ENCODE data around the gene ITGB4. TPM values are rescaled to one million over a fixed set of nuclear protein-coding genes. Genes with fewer than 3 reads are reported as not detected.

The ITGB4 gene
- total and polyA plus RNA-seq, 10 of the 15 experiments (the other 5 are each of a cell fraction or from before 2014, with no cell fraction given) = 0.06 to 1.6 (median 0.27) TPM; not detected in 2

DNA sequence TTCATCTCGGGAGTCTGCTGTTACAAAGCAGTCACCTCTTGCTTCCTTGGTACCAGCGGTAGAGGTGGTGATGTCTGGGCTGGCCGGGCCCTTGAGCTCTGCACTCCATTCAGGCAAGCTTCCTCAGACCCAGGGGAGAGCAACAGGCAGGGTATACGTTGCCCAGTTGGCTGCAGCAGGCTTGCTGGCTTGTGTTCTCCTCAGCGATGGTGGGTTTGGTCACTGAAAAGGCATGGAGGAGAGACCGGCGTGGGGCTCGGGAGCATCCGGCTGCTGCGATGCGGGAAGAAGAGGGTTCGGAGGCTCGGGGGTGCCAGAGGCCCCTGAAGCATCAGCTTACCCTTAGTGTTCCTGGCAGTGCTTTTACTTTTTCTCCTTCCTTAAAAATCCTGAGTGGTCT is 28.3 kb upstream of the ITGB4 start:
- Histone ChIP-seq H4K20me1 (ENCODE audit: control insufficient read depth, insufficient read depth) (no peaks in the 10 kb centered on the region), H3K4me1 (ENCODE audit: control insufficient read depth, insufficient read depth, low read length) (peaks cover 28% of the 10 kb centered on the region), H3K4me3 (no peak overlapping the region), H3K79me2 (ENCODE audit: control insufficient read depth, insufficient read depth, low read length) (peaks cover 26% of the 10 kb centered on the region), H2AFZ (ENCODE audit: control insufficient read depth, low read depth, low read length) (no peak overlapping the region), H3K27ac (ENCODE audit: control insufficient read depth, insufficient read depth) (no peak overlapping the region), H3K9me3 (replicated peaks; ENCODE audit: control insufficient read depth, insufficient read depth, low read length) (no peaks in the 10 kb centered on the region), H3K27me3 (replicated peaks in 1 of 2; ENCODE audit: control insufficient read depth in 2 of 2, insufficient read depth in 2 of 2, low read length in 1 of 2) (no peaks in the 10 kb centered on the region), H3K4me2 (ENCODE audit: control insufficient read depth, insufficient read depth) (no peak overlapping the region), H3K9ac (ENCODE audit: control insufficient read depth, insufficient read depth, low read length) (no peak overlapping the region), H3K36me3 (ENCODE audit: control insufficient read depth in 2 of 2, insufficient read depth in 2 of 2, low read length in 1 of 2) (peaks cover 20 to 25% of the 10 kb centered on the region in 2 experiments; a peak in 3 of 4 replicates)
- BruUV-seq (replicated peaks) = no TSS peak
- ATAC-seq = no peak
- no peak for DNase-seq (ENCODE audit: low read depth, low spot score)
- ChIA-PET CTCF (interaction anchor here (0.8 to 1.6 kb wide), 3 partner anchors 19 to 57 kb away, joined by 3 to 7 read pairs (median 3); no protein-coding TSS in a partner anchor), POLR2A (no interaction called here), SMC1A (ENCODE audit: uncharacterized antibody, unreplicated experiment) (no interaction called here), RAD21 (ENCODE audit: unreplicated experiment) (interaction anchor here (1.2 kb wide), 1 partner anchor 61 kb away, joined by 3 read pairs; no protein-coding TSS in a partner anchor)
- 98% methylated on average over 13 of the region's 13 CpGs for WGBS (ENCODE audit: insufficient coverage, insufficient replicate concordance, low lambda C conversion rate, missing lambda C conversion rate)
- in situ Hi-C loops (cut with MboI) (no loop called here), intact Hi-C loops (cut with micrococcal nuclease; ENCODE audit: unreplicated experiment) (no loop called here)
- FAIRE-seq = no peak
- TF ChIP-seq ZZZ3 (IDR thresholded peaks at IDR 0.05; ENCODE audit: control insufficient read depth, insufficient read length, low read depth) (no peak), MEF2B (IDR thresholded peaks at IDR 0.05; ENCODE audit: partially characterized antibody, poor library complexity, severe bottlenecking) (no peak), MTA2 (IDR thresholded peaks at IDR 0.05; ENCODE audit: low read depth) (no peak), EED (IDR thresholded peaks at IDR 0.05; ENCODE audit: low read depth) (no peak), RFX5 (IDR thresholded peaks at IDR 0.05; ENCODE audit: low read depth, low read length) (no peak), SUZ12 (IDR thresholded peaks at IDR 0.05; ENCODE audit: unreplicated experiment) (no peak), GATAD2B (conservative IDR thresholded peaks at IDR 0.05; ENCODE audit: low read depth) (no peak), EP300 (IDR thresholded peaks at IDR 0.05; ENCODE audit: borderline replicate concordance in 1 of 2, control insufficient read depth in 1 of 2, low read depth in 2 of 2, low read length in 2 of 2) (no peak), NFYA (IDR thresholded peaks at IDR 0.05; ENCODE audit: borderline replicate concordance, low read depth, low read length) (no peak), KDM1A (IDR thresholded peaks at IDR 0.05; ENCODE audit: borderline replicate concordance) (no peak), ETV6 (conservative IDR thresholded peaks at IDR 0.05 in 1 of 2, IDR thresholded peaks at IDR 0.05 in 1 of 2; ENCODE audit: borderline replicate concordance in 1 of 2, low read depth in 1 of 2) (no peak)
- TF ChIP-seq, protein P1, sequence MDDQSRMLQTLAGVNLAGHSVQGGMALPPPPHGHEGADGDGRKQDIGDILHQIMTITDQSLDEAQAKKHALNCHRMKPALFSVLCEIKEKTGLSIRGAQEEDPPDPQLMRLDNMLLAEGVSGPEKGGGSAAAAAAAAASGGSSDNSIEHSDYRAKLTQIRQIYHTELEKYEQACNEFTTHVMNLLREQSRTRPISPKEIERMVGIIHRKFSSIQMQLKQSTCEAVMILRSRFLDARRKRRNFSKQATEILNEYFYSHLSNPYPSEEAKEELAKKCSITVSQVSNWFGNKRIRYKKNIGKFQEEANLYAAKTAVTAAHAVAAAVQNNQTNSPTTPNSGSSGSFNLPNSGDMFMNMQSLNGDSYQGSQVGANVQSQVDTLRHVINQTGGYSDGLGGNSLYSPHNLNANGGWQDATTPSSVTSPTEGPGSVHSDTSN (IDR thresholded peaks at IDR 0.05; ENCODE audit: insufficient replicate concordance, low read depth, low read length) = no peak
- TF ChIP-seq, protein P2, sequence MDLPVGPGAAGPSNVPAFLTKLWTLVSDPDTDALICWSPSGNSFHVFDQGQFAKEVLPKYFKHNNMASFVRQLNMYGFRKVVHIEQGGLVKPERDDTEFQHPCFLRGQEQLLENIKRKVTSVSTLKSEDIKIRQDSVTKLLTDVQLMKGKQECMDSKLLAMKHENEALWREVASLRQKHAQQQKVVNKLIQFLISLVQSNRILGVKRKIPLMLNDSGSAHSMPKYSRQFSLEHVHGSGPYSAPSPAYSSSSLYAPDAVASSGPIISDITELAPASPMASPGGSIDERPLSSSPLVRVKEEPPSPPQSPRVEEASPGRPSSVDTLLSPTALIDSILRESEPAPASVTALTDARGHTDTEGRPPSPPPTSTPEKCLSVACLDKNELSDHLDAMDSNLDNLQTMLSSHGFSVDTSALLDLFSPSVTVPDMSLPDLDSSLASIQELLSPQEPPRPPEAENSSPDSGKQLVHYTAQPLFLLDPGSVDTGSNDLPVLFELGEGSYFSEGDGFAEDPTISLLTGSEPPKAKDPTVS (IDR thresholded peaks at IDR 0.05; ENCODE audit: low read depth, low read length) = no peak
- TF ChIP-seq, protein P3, sequence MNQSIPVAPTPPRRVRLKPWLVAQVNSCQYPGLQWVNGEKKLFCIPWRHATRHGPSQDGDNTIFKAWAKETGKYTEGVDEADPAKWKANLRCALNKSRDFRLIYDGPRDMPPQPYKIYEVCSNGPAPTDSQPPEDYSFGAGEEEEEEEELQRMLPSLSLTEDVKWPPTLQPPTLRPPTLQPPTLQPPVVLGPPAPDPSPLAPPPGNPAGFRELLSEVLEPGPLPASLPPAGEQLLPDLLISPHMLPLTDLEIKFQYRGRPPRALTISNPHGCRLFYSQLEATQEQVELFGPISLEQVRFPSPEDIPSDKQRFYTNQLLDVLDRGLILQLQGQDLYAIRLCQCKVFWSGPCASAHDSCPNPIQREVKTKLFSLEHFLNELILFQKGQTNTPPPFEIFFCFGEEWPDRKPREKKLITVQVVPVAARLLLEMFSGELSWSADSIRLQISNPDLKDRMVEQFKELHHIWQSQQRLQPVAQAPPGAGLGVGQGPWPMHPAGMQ (IDR thresholded peaks at IDR 0.05; ENCODE audit: borderline replicate concordance) = no peak
- TF ChIP-seq, protein P4, sequence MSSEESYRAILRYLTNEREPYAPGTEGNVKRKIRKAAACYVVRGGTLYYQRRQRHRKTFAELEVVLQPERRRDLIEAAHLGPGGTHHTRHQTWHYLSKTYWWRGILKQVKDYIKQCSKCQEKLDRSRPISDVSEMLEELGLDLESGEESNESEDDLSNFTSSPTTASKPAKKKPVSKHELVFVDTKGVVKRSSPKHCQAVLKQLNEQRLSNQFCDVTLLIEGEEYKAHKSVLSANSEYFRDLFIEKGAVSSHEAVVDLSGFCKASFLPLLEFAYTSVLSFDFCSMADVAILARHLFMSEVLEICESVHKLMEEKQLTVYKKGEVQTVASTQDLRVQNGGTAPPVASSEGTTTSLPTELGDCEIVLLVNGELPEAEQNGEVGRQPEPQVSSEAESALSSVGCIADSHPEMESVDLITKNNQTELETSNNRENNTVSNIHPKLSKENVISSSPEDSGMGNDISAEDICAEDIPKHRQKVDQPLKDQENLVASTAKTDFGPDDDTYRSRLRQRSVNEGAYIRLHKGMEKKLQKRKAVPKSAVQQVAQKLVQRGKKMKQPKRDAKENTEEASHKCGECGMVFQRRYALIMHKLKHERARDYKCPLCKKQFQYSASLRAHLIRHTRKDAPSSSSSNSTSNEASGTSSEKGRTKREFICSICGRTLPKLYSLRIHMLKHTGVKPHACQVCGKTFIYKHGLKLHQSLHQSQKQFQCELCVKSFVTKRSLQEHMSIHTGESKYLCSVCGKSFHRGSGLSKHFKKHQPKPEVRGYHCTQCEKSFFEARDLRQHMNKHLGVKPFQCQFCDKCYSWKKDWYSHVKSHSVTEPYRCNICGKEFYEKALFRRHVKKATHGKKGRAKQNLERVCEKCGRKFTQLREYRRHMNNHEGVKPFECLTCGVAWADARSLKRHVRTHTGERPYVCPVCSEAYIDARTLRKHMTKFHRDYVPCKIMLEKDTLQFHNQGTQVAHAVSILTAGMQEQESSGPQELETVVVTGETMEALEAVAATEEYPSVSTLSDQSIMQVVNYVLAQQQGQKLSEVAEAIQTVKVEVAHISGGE (CRISPR knock-in tag; IDR thresholded peaks at IDR 0.05) = no peak
